OCI-LY7 (cell line): Measurements from ENCODE around the gene ASCL3.

Experiments
- CTCF ChIP-seq: fragments of 200-600 bp; sonication (generic); conservative IDR thresholded peaks from 2 replicates; pipeline ENCODE4 v1.5.1; 2014; ENCODE audit warnings: mild to moderate bottlenecking, antibody characterized with exemption, low read length, moderate library complexity, mixed read lengths
- EZH2phosphoT487 ChIP-seq: fragments of 200-600 bp; sonication (generic); IDR thresholded peaks from 2 replicates; pipeline ENCODE4 v1.6.1; 2018; ENCODE audit warnings: low read depth, borderline replicate concordance, mild to moderate bottlenecking, mixed run types, antibody characterized with exemption, low read length, moderate library complexity, mixed read lengths

DNA sequence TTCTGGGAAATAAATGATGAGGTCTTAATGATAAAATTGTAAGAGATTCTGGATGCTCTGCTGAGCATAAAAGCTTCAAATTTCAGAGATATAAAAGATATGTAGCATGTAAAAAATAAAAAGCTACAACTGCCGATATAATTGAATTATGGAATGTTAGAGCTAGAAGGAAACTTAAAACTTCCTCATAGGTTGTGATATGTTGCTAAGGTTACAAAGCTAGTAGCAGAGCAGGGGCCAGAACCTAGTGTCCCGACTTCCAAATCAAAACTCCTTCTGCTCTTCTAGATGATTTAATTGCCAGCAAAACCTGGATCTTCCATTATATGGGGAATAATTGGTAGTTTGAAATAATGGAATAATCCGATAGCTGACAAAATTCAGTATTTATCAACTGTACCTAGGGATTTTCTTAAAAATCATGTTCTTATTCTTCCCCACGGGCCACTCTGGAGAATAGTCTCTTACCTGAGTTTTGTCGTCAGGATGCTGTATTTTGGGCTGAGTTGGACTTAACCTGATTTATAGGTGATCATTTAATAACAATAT, at the start of gene ASCL3:
- TF ChIP-seq CTCF (no peak), EZH2phosphoT487 (no peak)
